Heart left ventricle (tissue), 16 donors: ENCODE results near the gene NBAS. TPM values are rescaled to one million over a fixed set of nuclear protein-coding genes. Genes with fewer than 3 reads are reported as not detected.

ENCODE experiments used
- ATAC-seq, 4 donors: fragments of 200-7000 bp; cut with Tn5 transposase; one replicate each; pipeline ENCODE4 v1.9.1; 2020 to 2022; ENCODE audit warnings: moderate library complexity in 4 of 4, mild to moderate bottlenecking in 3 of 4, moderate number of reproducible peaks in 1 of 4
- DNase-seq, 5 donors: peaks; one replicate each; pipeline ENCODE4 v3.0.0-alpha.2; 2020
- H3K27ac ChIP-seq, 12 donors: fragments of 200-600 bp; sonication (generic) in 4 of 12; one replicate each; pipeline versions ENCODE4 v1.5.0 to v1.8.0; 2016 to 2022; ENCODE audit warnings: mild to moderate bottlenecking in 2 of 12
- H3K27me3 ChIP-seq, 9 donors: fragments of 200-600 bp; sonication (generic) in 2 of 9; one replicate each; pipeline versions ENCODE4 v1.5.1 to v1.8.0; 2016 to 2022; ENCODE audit warnings: mild to moderate bottlenecking in 3 of 9
- H3K36me3 ChIP-seq, 9 donors: fragments of 200-600 bp; sonication (generic) in 2 of 9; one replicate each; pipeline versions ENCODE4 v1.5.0 to v1.8.0; 2018 to 2022; ENCODE audit warnings: mild to moderate bottlenecking in 2 of 9
- H3K4me1 ChIP-seq, 12 donors: fragments of 200-600 bp; sonication (generic) in 4 of 12; one replicate each; pipeline versions ENCODE4 v1.5.0 to v1.8.0; 2016 to 2022; ENCODE audit warnings: mild to moderate bottlenecking in 3 of 12
- H3K4me3 ChIP-seq, 12 donors: fragments of 200-600 bp; sonication (generic) in 4 of 12; one replicate each; pipeline versions ENCODE4 v1.5.0 to v1.8.0; 2017 to 2022; ENCODE audit warnings: mild to moderate bottlenecking in 9 of 12, moderate library complexity in 4 of 12
- H3K9me3 ChIP-seq, 12 donors: fragments of 200-600 bp; sonication (generic) in 4 of 12; one replicate each; pipeline versions ENCODE4 v1.5.0 to v1.8.0; 2016 to 2022; ENCODE audit warnings: mild to moderate bottlenecking in 1 of 12
- POLR2A ChIP-seq, 2 donors: fragments of 450-650 bp; IDR thresholded peaks; one replicate each; pipeline ENCODE4 v1.6.1; 2017; ENCODE audit warnings: antibody characterized with exemption in 2 of 2, mild to moderate bottlenecking in 2 of 2, moderate library complexity in 2 of 2
- WGBS, 4 donors: extraction: QIAGEN DNeasy Blood & Tissue Kit in 2 of 4; methylation state at CpG; one replicate each; pipeline versions ENCODE4 v1.1.5 to v1.1.7; 2013 to 2018; 5-methylcytosine and 5-hydroxymethylcytosine counted together
- intact Hi-C, 10 donors: fragments of 100-400 bp; cut with DNase I; formaldehyde crosslinking; loops; one replicate each; pipeline versions ENCODE4 v1.11.1 to v1.14.2; 2022
- polyA plus RNA-seq, 2 donors: library from polyadenylated mRNA; stranded (reverse); fragments of 200-250 nt; gene quantifications; one replicate each; pipeline ENCODE4 v1.2.3, GENCODE V29; 2013
- total RNA-seq, 9 donors: library from RNA; depleted of rRNA in 2 of 9; stranded (reverse); fragments of >200 nt in 2 of 9; fragmentation: NEBNext Ultra II Directional in 3 of 9; extraction: Animal tissue kit (Norgen Biotek cat#: 25700) in 3 of 9; gene quantifications; one replicate each; pipeline versions ENCODE4 v1.1.0 to v1.2.4, GENCODE V29; 2016 to 2023
- TF ChIP-seq, protein P1 (sequence below), 12 donors: fragments of 200-600 bp; sonication (generic) in 4 of 12; IDR thresholded peaks; one replicate each; pipeline versions ENCODE4 v1.5.0 to v1.8.0; 2018 to 2022; ENCODE audit warnings: antibody characterized with exemption in 12 of 12, mild to moderate bottlenecking in 5 of 12
- donor health status: ischemic (EF 13 %, LVEDD 7.1; RV severe dilation, severe dysfunction).
- donor health status: healthy with polysubstance abuse.
- donor health status: DM: no; HTN: yes; CAD: no.
- donor health status: DM: no; HTN: no; CAD: no.
- donor health status: ischemic (EF 25% LVEDD 6.9; RV normal size, moderate dysfunction).
- donor health status: ischemic (EF 25% LVEDD 5.7; RV mildly dilated, moderate dysfunction).
- donor health status: healthy.
- donor health status: DM: yes; HTN: yes; CAD: no.
- donor health status: ischemic (EF 35%, LVEDD 5.7; RV mildly dilated, moderate dysfunction).
- donor health status: nonischemic (EF 11% LVEDD 7.7; RV severe dilation, severe dysfunction).
- donor health status: DM: yes; HTN: yes; CAD: no.
- donor health status: PGD.
- donor health status: ischemic (EF 29% LVEDD 5.4; RV normal size, mild dysfunction).
- donor health status: nonischemic (EF 23%, LVEDD 6.1; RV moderate dilation, normal function).

NBAS gene
- total and polyA plus RNA-seq, 11 donors: 23.1 to 63.0 (median 50.5) TPM

DNA sequence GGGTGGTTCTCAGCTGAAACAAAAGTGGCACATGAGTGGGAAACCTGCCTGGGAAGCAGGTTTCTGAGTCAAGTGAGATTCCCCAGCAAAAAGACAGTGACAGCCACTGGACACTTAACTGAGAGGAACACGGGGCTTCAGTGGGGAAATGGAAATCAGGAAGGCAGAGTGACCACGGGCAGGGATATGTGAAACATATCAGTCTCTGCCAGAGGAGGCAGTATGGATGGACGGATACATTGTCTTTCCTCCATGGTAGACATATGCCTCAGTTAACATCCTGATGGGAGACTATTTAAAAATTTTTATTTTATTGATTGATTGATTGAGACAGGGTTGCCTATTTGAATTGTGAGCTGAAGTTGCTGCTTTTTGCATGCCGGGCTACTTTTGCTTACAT, 292.1 kb downstream of the NBAS start:
- Histone ChIP-seq H3K4me3 (no peak overlapping the region), H3K36me3 (peaks cover 0 to 15% (median 2%) of the 10 kb centered on the region in 9 donors), H3K4me1 (no peaks in the 10 kb centered on the region), H3K27me3 (no peaks in the 10 kb centered on the region), H3K9me3 (no peaks in the 10 kb centered on the region), H3K27ac (no peak overlapping the region)
- WGBS, 4 donors: 85 to 89% (median 87%) methylated on average over 4 of the region's 4 CpGs
- DNase-seq: no peak
- ATAC-seq: no peak
- TF ChIP-seq, protein P1, sequence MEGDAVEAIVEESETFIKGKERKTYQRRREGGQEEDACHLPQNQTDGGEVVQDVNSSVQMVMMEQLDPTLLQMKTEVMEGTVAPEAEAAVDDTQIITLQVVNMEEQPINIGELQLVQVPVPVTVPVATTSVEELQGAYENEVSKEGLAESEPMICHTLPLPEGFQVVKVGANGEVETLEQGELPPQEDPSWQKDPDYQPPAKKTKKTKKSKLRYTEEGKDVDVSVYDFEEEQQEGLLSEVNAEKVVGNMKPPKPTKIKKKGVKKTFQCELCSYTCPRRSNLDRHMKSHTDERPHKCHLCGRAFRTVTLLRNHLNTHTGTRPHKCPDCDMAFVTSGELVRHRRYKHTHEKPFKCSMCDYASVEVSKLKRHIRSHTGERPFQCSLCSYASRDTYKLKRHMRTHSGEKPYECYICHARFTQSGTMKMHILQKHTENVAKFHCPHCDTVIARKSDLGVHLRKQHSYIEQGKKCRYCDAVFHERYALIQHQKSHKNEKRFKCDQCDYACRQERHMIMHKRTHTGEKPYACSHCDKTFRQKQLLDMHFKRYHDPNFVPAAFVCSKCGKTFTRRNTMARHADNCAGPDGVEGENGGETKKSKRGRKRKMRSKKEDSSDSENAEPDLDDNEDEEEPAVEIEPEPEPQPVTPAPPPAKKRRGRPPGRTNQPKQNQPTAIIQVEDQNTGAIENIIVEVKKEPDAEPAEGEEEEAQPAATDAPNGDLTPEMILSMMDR (IDR thresholded peaks at IDR 0.05): no peak
- no peak for TF ChIP-seq POLR2A (IDR thresholded peaks at IDR 0.05)
- intact Hi-C loops: no loop called here

DNA sequence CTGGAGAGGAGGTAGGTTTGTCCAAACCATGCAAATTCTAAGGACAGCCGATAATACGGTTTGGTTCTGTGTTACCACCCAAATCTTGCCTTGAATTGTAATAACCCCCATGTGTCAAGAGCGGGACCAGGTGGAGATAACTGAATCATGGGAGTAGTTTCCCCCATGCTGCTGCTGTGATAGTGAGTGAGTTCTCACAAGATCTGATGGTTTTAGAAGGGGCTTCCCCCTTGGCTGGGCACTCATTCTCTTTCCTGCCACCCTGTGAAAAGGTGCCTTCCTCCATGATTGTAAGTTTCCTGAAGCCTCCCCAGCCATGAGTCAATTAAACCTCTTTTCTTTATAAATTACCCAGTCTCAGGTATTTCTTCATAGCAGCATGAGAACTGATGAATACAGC, 295.2 kb downstream of the NBAS start:
- no peak for ATAC-seq
- intact Hi-C loops: no loop called here

DNA sequence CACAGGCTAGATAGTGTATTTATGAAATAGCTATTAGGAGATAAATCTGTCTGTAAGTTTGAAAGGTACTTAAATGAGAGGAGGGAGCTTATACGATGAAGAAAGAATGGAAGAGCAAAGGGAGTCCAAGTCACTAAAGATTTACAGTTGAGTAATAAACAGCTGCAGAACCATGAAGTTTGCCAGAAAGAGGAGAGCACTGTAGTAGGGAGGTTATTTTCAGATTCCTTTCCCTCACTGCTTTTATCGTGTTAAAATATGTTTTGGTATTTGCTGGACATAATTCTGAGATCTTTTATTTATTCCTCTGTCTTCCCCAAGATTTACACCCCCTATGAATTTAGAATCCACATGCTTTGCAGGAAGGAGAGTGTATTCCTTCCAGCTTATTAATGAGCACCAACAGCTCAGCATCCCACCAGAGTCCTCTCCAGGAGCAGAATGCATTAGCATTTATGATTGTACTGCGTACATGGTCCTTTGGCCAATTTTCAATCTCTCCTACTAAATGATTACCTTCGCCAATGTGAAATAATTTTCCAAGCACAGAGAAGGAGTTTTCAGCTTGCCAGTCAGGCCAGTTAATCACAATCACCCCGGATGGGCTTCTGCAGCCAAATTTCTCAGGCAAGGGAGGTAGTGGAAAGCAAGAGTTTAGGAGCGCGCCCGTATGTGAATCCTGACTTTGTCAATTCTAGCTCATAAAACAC, 297.0 kb downstream of the NBAS start:
- Histone ChIP-seq H3K4me3 (no peak overlapping the region), H3K9me3 (peaks cover 0 to 5% (median 0%) of the 10 kb centered on the region in 12 donors), H3K36me3 (peaks cover 0 to 13% (median 2%) of the 10 kb centered on the region in 9 donors), H3K4me1 (no peaks in the 10 kb centered on the region), H3K27me3 (no peaks in the 10 kb centered on the region), H3K27ac (no peak overlapping the region)
- 82 to 91% (median 87%) methylated on average over 8 of the region's 8 CpGs for WGBS, 4 donors
- intact Hi-C loops: no loop called here
- no peak for TF ChIP-seq POLR2A (IDR thresholded peaks at IDR 0.05)
- TF ChIP-seq, protein P1 (IDR thresholded peaks at IDR 0.05): no peak
- no peak for ATAC-seq
- DNase-seq: no peak

More for the DNA sequence above, 295.2 kb downstream of the NBAS start:
- WGBS, 4 donors: 62 to 99% (median 79%) methylated on average over 3 of the region's 3 CpGs
- DNase-seq: no peak
- H3K4me1 ChIP-seq: no peaks in the 10 kb centered on the region
- H3K4me3 ChIP-seq: no peak overlapping the region
- no peaks in the 10 kb centered on the region for H3K27me3 ChIP-seq
- peaks cover 0 to 13% (median 2%) of the 10 kb centered on the region in 9 donors for H3K36me3 ChIP-seq
- no peak overlapping the region for H3K27ac ChIP-seq
- TF ChIP-seq POLR2A (IDR thresholded peaks at IDR 0.05): no peak
- TF ChIP-seq, protein P1 (IDR thresholded peaks at IDR 0.05): no peak
- no peaks in the 10 kb centered on the region for H3K9me3 ChIP-seq

DNA sequence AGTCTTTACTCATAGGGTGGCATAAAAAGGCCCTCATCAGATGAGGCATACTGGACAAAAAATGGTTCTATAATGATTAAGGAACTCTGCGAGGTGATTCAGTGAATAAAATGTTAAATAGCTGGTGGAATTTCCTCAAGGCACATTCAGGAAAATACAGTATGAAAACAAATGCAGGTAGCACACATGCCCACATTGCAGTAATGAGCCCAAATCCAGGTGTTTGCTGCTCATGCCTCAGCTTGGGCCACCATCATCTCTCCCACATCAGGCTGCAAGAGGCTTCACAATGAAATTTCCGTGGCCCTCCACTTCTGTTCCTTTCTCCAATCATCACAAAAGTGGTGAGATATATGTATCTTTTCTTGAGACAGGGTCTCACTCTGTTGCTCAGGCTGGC, 298.3 kb downstream of the NBAS start:
- intact Hi-C loops: no loop called here
- 93 to 98% (median 94%) methylated on average over 2 of the region's 2 CpGs for WGBS, 4 donors
- DNase-seq: no peak
- H3K27ac ChIP-seq: no peak overlapping the region
- no peaks in the 10 kb centered on the region for H3K4me1 ChIP-seq
- H3K36me3 ChIP-seq: peaks cover 0 to 13% (median 1%) of the 10 kb centered on the region in 9 donors
- no peaks in the 10 kb centered on the region for H3K27me3 ChIP-seq
- no peak for ATAC-seq
- no peak for TF ChIP-seq POLR2A (IDR thresholded peaks at IDR 0.05)
- TF ChIP-seq, protein P1 (IDR thresholded peaks at IDR 0.05): no peak
- H3K9me3 ChIP-seq: peaks cover 0 to 18% (median 4%) of the 10 kb centered on the region in 12 donors
- no peak overlapping the region for H3K4me3 ChIP-seq
